Sigmoid colon (tissue), 4 donors: ENCODE measurements around the gene TCAF1.

ENCODE experiments used
- CTCF ChIP-seq, 4 experiments: fragments of 450-650 bp in 3 of 4; fragments of 200-600 bp in 1 of 4; IDR thresholded peaks; one replicate each; pipeline ENCODE4 v1.5.1; 2016 to 2019; ENCODE audit warnings: antibody characterized with exemption in 4 of 4, mild to moderate bottlenecking in 3 of 4, moderate library complexity in 2 of 4
- EP300 ChIP-seq, 4 donors: sonication (generic); formaldehyde crosslinking; IDR thresholded peaks; one replicate each; pipeline ENCODE4 v1.6.1; 2017; ENCODE audit warnings: antibody characterized with exemption in 4 of 4
- POLR2A ChIP-seq, 2 donors: fragments of 450-650 bp; IDR thresholded peaks; one replicate each; pipeline ENCODE4 v1.6.1; 2016; ENCODE audit warnings: antibody characterized with exemption in 2 of 2, mild to moderate bottlenecking in 2 of 2, moderate library complexity in 2 of 2
- POLR2AphosphoS5 ChIP-seq, 4 donors: sonication (generic); formaldehyde crosslinking; IDR thresholded peaks; one replicate each; pipeline ENCODE4 v1.6.1; 2017; ENCODE audit warnings: antibody characterized with exemption in 4 of 4

DNA sequence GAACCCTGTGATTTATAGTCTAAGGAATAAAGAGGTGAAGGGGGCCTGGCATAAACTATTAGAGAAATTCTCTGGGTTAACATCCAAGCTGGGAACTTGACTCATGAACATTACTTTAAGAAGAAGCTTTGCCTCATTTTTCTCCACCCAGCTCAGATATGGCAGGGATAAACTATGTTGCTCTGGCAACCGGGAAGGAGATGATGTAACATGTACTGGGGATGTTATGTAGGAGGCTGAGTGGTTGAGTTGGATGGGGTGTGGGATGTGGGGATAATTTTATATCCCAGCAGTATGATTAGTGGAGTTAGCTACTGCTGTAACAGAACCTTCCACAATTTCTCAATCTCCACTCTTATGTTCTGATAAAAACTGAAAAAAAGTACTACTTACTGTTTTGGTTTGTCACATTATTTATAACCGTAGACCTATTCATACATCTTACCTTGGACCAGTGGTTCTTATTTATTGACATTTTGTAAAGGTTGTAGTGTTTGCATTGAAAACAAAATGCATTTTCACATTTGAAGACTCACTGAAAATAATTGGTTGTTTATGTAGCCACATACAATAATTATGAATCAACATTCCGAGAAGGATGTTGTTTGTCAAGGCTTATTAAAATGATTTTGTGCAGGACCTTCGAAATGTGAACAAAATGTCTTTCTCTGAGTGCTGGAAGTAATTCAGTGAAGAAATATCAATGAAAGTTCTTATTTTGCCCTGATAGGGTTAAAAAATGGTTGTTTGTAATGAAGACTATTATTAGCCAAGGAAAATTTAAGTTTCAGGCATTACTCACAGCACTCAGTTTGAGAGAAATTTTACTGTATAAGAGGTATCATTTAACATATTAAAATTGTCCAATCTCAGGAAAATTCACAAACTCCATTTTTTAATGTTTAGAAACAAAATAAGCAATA is 34.4 kb upstream of the TCAF1 start:
- TF ChIP-seq CTCF (IDR thresholded peaks at IDR 0.05) (no peak), EP300 (IDR thresholded peaks at IDR 0.05) (no peak), POLR2AphosphoS5 (IDR thresholded peaks at IDR 0.05) (peak in 1 of 4 donors; percentile 6), POLR2A (IDR thresholded peaks at IDR 0.05) (no peak)
